Posterior vena cava (tissue), 2 donors: ENCODE data around the gene CLMN. TPM values are rescaled to one million over a fixed set of nuclear protein-coding genes. Genes with fewer than 3 reads are reported as not detected.

Experiments used
- DNase-seq: peaks from one replicate; pipeline ENCODE4 v3.0.0-alpha.2; 2020; ENCODE audit warnings: low spot score
- intact Hi-C, 2 donors: fragments of 100-400 bp; cut with DNase I; formaldehyde crosslinking; loops; one replicate each; pipeline versions ENCODE4 v1.14.1 to v1.14.2; 2022 to 2023
- long read RNA-seq, 2 donors: library from polyadenylated mRNA; unstranded; transcript quantifications; one replicate each; pipeline ENCODE4 v2.0.0, GENCODE V29; 2020 to 2021
- total RNA-seq, 2 donors: library from RNA; stranded (reverse); fragmentation: NEBNext Ultra II Directional; extraction: Animal tissue kit (Norgen Biotek cat#: 25700); gene quantifications; one replicate each; pipeline ENCODE4 v1.2.1, GENCODE V29; 2021
- donor health status: DM: yes; HTN: yes; CAD: no.
- donor health status: DM: yes; HTN: yes; CAD: no.

The CLMN gene
- total RNA-seq = 10 to 100 TPM in 1 of 2 donors, 1 to 10 TPM in 1; 9.4 to 11.1 TPM
- long read RNA-seq, donor 1, full-length matches to known transcripts = 1 of 6 reads
- long read RNA-seq, donor 1, partial matches to known transcripts = 3 of 6 reads
- long read RNA-seq, donor 1, other reads (novel, unspliced or antisense) = 2 of 6 reads
- long read RNA-seq, donor 2, partial matches to known transcripts = 5 of 9 reads
- long read RNA-seq, donor 2, other reads (novel, unspliced or antisense) = 4 of 9 reads

- DNase-seq = no peak
Measured at GRCh38 chr14:95319312-95320077, at the start of gene CLMN. CLMN (minus strand) TSS chr14:95319908; CDS start chr14:95319792, 116 bp downstream.

GRCh38 chr14:95365401-95365800 lies 45.7 kb upstream of the CLMN start:
- intact Hi-C loops = no loop called here
- DNase-seq = no peak

More at GRCh38 chr14:95319312-95320077, at the start of gene CLMN:
- intact Hi-C loops = no loop called here

GRCh38 chr14:95364481-95365209 lies 44.9 kb upstream of the CLMN start:
- DNase-seq = no peak
- intact Hi-C loops = no loop called here

GRCh38 chr14:95363468-95363954 lies 43.8 kb upstream of the CLMN start:
- no peak for DNase-seq
- intact Hi-C loops = no loop called here

- intact Hi-C loops = no loop called here
- DNase-seq = no peak
Measured at GRCh38 chr14:95362138-95362494, 42.4 kb upstream of the CLMN start.

GRCh38 chr14:95361373-95362137 lies 41.8 kb upstream of the CLMN start:
- no peak for DNase-seq
- intact Hi-C loops = no loop called here

GRCh38 chr14:95360828-95361227 lies 41.1 kb upstream of the CLMN start:
- DNase-seq = no peak
- intact Hi-C loops = no loop called here

- intact Hi-C loops = no loop called here
- no peak for DNase-seq
Measured at GRCh38 chr14:95359994-95360826, 40.5 kb upstream of the CLMN start.

- no peak for DNase-seq
- intact Hi-C loops = no loop called here
Measured at GRCh38 chr14:95356245-95356869, 36.6 kb upstream of the CLMN start.

- intact Hi-C loops = no loop called here
- no peak for DNase-seq
Measured at GRCh38 chr14:95355422-95355821, 35.7 kb upstream of the CLMN start.

- intact Hi-C loops = no loop called here
- DNase-seq = no peak
Measured at GRCh38 chr14:95354834-95355233, 35.1 kb upstream of the CLMN start.

- no peak for DNase-seq
- intact Hi-C loops = no loop called here
Measured at GRCh38 chr14:95353664-95354063, 34.0 kb upstream of the CLMN start.

GRCh38 chr14:95353007-95353406 lies 33.3 kb upstream of the CLMN start:
- intact Hi-C loops = no loop called here

GRCh38 chr14:95352481-95352880 lies 32.8 kb upstream of the CLMN start:
- DNase-seq = no peak
- intact Hi-C loops = no loop called here

More at GRCh38 chr14:95353007-95353406, 33.3 kb upstream of the CLMN start:
- no peak for DNase-seq

GRCh38 chr14:95349241-95349640 lies 29.5 kb upstream of the CLMN start:
- intact Hi-C loops = no loop called here
- DNase-seq = no peak

GRCh38 chr14:95348395-95349080 lies 28.8 kb upstream of the CLMN start:
- DNase-seq = no peak

GRCh38 chr14:95346820-95347219 lies 27.1 kb upstream of the CLMN start:
- intact Hi-C loops = no loop called here
- DNase-seq = no peak

More at GRCh38 chr14:95348395-95349080, 28.8 kb upstream of the CLMN start:
- intact Hi-C loops = no loop called here

GRCh38 chr14:95346266-95346665 lies 26.6 kb upstream of the CLMN start:
- intact Hi-C loops = no loop called here
- DNase-seq = no peak
